OCI-M1 (cell line): ENCODE measurements around the gene SPATA20.

Source experiments
- DNase-seq: peaks from one replicate; lab custom pipeline; 2025; lab: John Stamatoyannopoulos, UW

Gene SPATA20

GRCh38 chr17:50540560-50541401, 6.2 kb upstream of the SPATA20 start:
- no peak for DNase-seq

- DNase-seq: no peak
Measured at GRCh38 chr17:50541402-50541715, 5.6 kb upstream of the SPATA20 start.

- DNase-seq: peak; percentile 89
Measured at GRCh38 chr17:50541716-50542688, 5.0 kb upstream of the SPATA20 start.

GRCh38 chr17:50542795-50543774, 3.9 kb upstream of the SPATA20 start:
- no peak for DNase-seq

GRCh38 chr17:50544516-50544915, 2.5 kb upstream of the SPATA20 start:
- no peak for DNase-seq

GRCh38 chr17:50545311-50545710, 1.7 kb upstream of the SPATA20 start:
- no peak for DNase-seq

GRCh38 chr17:50546701-50547034, 306 bp upstream of the SPATA20 start:
- DNase-seq: no peak

- no peak for DNase-seq
Measured at GRCh38 chr17:50547736-50548083, 736 bp downstream of the SPATA20 start.

- no peak for DNase-seq
Measured at GRCh38 chr17:50548831-50549230, 1.9 kb downstream of the SPATA20 start.

GRCh38 chr17:50549256-50549941, 2.4 kb downstream of the SPATA20 start:
- DNase-seq: no peak

- DNase-seq: no peak
Measured at GRCh38 chr17:50549969-50550368, 3.0 kb downstream of the SPATA20 start.

GRCh38 chr17:50550661-50551432, 3.9 kb downstream of the SPATA20 start:
- peak; percentile 79 for DNase-seq

GRCh38 chr17:50551433-50551815, 4.5 kb downstream of the SPATA20 start:
- DNase-seq: no peak

GRCh38 chr17:50551884-50552283, 4.9 kb downstream of the SPATA20 start:
- DNase-seq: no peak

GRCh38 chr17:50554201-50554600, 7.2 kb downstream of the SPATA20 start:
- DNase-seq: no peak

- DNase-seq: no peak
Measured at GRCh38 chr17:50556803-50557202, 9.8 kb downstream of the SPATA20 start.

- no peak for DNase-seq
Measured at GRCh38 chr17:50557630-50558029, 10.7 kb downstream of the SPATA20 start.

- DNase-seq: no peak
Measured at GRCh38 chr17:50558091-50558490, 11.1 kb downstream of the SPATA20 start.

GRCh38 chr17:50558581-50558940, 11.6 kb downstream of the SPATA20 start:
- no peak for DNase-seq

- DNase-seq: no peak
Measured at GRCh38 chr17:50558941-50559614, 12.1 kb downstream of the SPATA20 start.
